Keratinocyte (primary cell): ENCODE measurements around the gene CNNM2. TPM values are rescaled to one million over a fixed set of nuclear protein-coding genes. Genes with fewer than 3 reads are reported as not detected.
A peak's percentile ranks its signal among the peaks of the same experiment; 100 is the strongest.

Source experiments
- DNase-seq: peaks from one replicate; pipeline ENCODE4 v3.0.0-alpha.2; 2011; ENCODE audit warnings: low read depth, missing footprints, low spot score
- FAIRE-seq: peaks from 2 replicates; lab custom pipeline; 2011; peaks lifted over from hg19 to GRCh38; lab: Jason Lieb, UNC
- H2AFZ ChIP-seq: 2 replicates; pipeline ENCODE4 v1.6.0; 2012; ENCODE audit warnings: low read length, control low read depth, inconsistent platforms; ENCODE audit not compliant: control insufficient read depth
- H3K27ac ChIP-seq: 2 replicates; pipeline ENCODE4 v1.5.1; 2011; ENCODE audit warnings: low read length; ENCODE audit not compliant: control insufficient read depth, insufficient read depth
- H3K27me3 ChIP-seq: 3 replicates; pipeline ENCODE4 v1.6.0; 2011; ENCODE audit warnings: low read length; ENCODE audit not compliant: control insufficient read depth, insufficient read depth; ENCODE audit errors: extremely low read depth
- H3K36me3 ChIP-seq, 2 experiments: 2 replicates in 1 of 2; 3 replicates in 1 of 2; pipeline ENCODE4 v1.5.1; 2011; ENCODE audit warnings: low read length in 2 of 2, mild to moderate bottlenecking in 1 of 2; ENCODE audit not compliant: control insufficient read depth in 2 of 2, insufficient read depth in 2 of 2; ENCODE audit errors: extremely low read depth in 1 of 2
- H3K4me1 ChIP-seq: 3 replicates; pipeline ENCODE4 v1.5.1; 2011; ENCODE audit warnings: low read length; ENCODE audit not compliant: control insufficient read depth, insufficient read depth; ENCODE audit errors: extremely low read depth
- H3K4me2 ChIP-seq: 3 replicates; pipeline ENCODE4 v1.6.0; 2011; ENCODE audit warnings: low read depth, low read length; ENCODE audit not compliant: control insufficient read depth, insufficient read depth; ENCODE audit errors: extremely low read depth
- H3K4me3 ChIP-seq, 3 experiments: fragments of 200-600 bp in 1 of 3; sonication (generic) in 1 of 3; 2 replicates in 2 of 3; 3 replicates in 1 of 3; pipeline ENCODE4 v1.5.1; 2011 to 2016; ENCODE audit warnings: low read length in 3 of 3, mild to moderate bottlenecking in 3 of 3, control low read depth in 2 of 3, inconsistent platforms in 1 of 3, low read depth in 1 of 3, mixed read lengths in 1 of 3, mixed run types in 1 of 3, moderate library complexity in 1 of 3; ENCODE audit not compliant: control insufficient read depth in 2 of 3, insufficient read depth in 2 of 3; ENCODE audit errors: extremely low read depth in 1 of 3
- H3K79me2 ChIP-seq: 2 replicates; pipeline ENCODE4 v1.6.0; 2012; ENCODE audit warnings: low read length; ENCODE audit not compliant: control insufficient read depth, insufficient read depth
- H3K9ac ChIP-seq: 3 replicates; pipeline ENCODE4 v1.6.0; 2011; ENCODE audit warnings: low read length; ENCODE audit not compliant: control insufficient read depth, insufficient read depth; ENCODE audit errors: extremely low read depth
- H3K9me1 ChIP-seq: 3 replicates; pipeline ENCODE4 v1.6.0; 2011; ENCODE audit warnings: low read length; ENCODE audit not compliant: control insufficient read depth, insufficient read depth; ENCODE audit errors: extremely low read depth
- H3K9me3 ChIP-seq: 2 replicates; pipeline ENCODE4 v1.5.1; 2012; ENCODE audit warnings: low read depth, low read length; ENCODE audit not compliant: control insufficient read depth
- H4K20me1 ChIP-seq: 3 replicates; pipeline ENCODE4 v1.6.0; 2011; ENCODE audit warnings: low read length; ENCODE audit not compliant: control insufficient read depth, insufficient read depth; ENCODE audit errors: extremely low read depth
- EZH2 ChIP-seq: IDR thresholded peaks from one replicate; pipeline ENCODE4 v1.6.1; 2012; ENCODE audit warnings: inconsistent platforms, mild to moderate bottlenecking, low read length, moderate library complexity
- dilution Hi-C: fragments of 300-500 bp; cut with MboI; formaldehyde crosslinking; loops from one replicate; pipeline ENCODE4 v1.7.0; 2020; ENCODE audit warnings: low sequenced_read_pairs; ENCODE audit not compliant: extremely low pct_ligation_motif_present
- polyA plus RNA-seq, 5 experiments: library from polyadenylated mRNA; depleted of rRNA in 3 of 5; stranded (reverse) in 3 of 5; stranded (forward) in 1 of 5; unstranded in 1 of 5; fragments of >200 nt; gene quantifications; 1 replicate in 1 of 5; 2 replicates in 3 of 5; 3 replicates in 1 of 5; pipeline versions ENCODE4 v1.2.1 to v1.2.3, GENCODE V29; 2011 to 2012; ENCODE audit warnings: missing spikeins in 2 of 5, low read depth in 1 of 5, low replicate concordance in 1 of 5
- TF ChIP-seq, protein P1 (sequence below), 3 experiments: IDR thresholded peaks in 1 of 3; conservative IDR thresholded peaks in 1 of 3; optimal IDR thresholded peaks in 1 of 3; 2 replicates in 2 of 3; 3 replicates in 1 of 3; pipeline versions ENCODE3 to v1.5.1; 2011; ENCODE audit warnings: low read length in 3 of 3, mild to moderate bottlenecking in 3 of 3, moderate library complexity in 2 of 3, control low read depth in 1 of 3, inconsistent platforms in 1 of 3; ENCODE audit not compliant: insufficient read depth in 2 of 3; ENCODE audit errors: extremely low read depth in 1 of 3

Gene CNNM2
- polyA plus RNA-seq, 1 donor (not counting 4 experiments of a cell fraction or from before 2014, with no cell fraction given), result 1.5 TPM

DNA sequence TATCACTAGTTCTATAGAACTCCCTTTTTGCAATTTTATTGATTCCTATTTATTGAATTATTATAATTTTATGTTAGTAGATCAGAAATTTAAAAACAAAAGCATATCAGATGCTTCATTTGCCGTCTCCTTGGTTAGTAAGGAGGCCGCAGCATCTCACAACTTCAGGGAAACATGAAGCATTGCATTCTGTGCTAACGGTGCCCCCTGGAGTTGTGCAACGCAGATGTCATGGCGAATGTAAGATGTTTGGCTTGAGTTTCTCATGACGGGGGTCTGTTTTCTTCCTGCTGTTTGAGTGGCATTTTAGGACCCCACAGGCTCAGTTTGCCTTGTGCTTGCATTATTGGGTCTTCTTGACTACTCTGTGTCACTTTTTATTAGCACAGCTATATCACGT is 124.8 kb downstream of the CNNM2 start:
- Histone ChIP-seq H4K20me1 (no peaks in the 10 kb centered on the region), H3K27me3 (no peaks in the 10 kb centered on the region), H3K9me3 (no peaks in the 10 kb centered on the region), H3K9me1 (no peaks in the 10 kb centered on the region), H3K4me3 (no peak overlapping the region), H3K9ac (no peak overlapping the region), H3K4me2 (no peak overlapping the region), H3K79me2 (no peaks in the 10 kb centered on the region), H3K4me1 (peaks cover 15% of the 10 kb centered on the region), H2AFZ (no peak overlapping the region), H3K27ac (no peak overlapping the region), H3K36me3 (no peaks in the 10 kb centered on the region)
- DNase-seq (no peak), FAIRE-seq (peak; percentile 48)
- TF ChIP-seq, protein P1, sequence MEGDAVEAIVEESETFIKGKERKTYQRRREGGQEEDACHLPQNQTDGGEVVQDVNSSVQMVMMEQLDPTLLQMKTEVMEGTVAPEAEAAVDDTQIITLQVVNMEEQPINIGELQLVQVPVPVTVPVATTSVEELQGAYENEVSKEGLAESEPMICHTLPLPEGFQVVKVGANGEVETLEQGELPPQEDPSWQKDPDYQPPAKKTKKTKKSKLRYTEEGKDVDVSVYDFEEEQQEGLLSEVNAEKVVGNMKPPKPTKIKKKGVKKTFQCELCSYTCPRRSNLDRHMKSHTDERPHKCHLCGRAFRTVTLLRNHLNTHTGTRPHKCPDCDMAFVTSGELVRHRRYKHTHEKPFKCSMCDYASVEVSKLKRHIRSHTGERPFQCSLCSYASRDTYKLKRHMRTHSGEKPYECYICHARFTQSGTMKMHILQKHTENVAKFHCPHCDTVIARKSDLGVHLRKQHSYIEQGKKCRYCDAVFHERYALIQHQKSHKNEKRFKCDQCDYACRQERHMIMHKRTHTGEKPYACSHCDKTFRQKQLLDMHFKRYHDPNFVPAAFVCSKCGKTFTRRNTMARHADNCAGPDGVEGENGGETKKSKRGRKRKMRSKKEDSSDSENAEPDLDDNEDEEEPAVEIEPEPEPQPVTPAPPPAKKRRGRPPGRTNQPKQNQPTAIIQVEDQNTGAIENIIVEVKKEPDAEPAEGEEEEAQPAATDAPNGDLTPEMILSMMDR (optimal IDR thresholded peaks at IDR 0.05 in 1 of 3, IDR thresholded peaks at IDR 0.05 in 1 of 3, conservative IDR thresholded peaks at IDR 0.05 in 1 of 3; ENCODE audit: extremely low read depth in 1 of 3, insufficient read depth in 2 of 3, low read length in 3 of 3), result peak in 1 of 3 experiments; percentile 28
- no peak for TF ChIP-seq EZH2
- dilution Hi-C loops, result no loop called here

DNA sequence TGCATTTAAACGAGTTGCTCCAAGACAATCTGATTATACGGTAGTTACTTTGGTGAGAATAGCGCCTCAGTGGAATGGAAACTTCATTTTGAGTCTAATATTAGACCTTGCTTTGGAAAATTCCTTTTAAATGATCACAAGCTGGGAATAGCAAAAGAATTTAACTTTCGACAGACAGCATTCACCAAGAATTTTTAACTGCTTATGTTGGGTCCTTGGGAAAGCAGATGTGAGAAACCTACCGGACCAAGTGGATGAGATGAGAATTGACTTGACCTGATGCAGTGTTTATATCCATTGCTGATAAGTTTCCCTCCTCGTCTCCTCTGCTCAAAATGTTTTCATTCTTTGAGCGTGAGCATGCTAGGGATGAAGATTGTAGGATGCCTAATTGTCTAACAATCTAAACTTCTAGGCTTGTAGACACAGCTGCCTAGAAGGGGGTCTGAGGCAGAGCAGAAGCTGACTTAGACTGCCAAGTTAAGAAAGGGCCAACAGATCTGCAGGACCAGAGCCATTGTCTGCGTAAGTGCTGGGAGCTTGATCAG is 126.9 kb downstream of the CNNM2 start:
- H3K27ac ChIP-seq, result no peak overlapping the region

More for the DNA sequence above, 126.9 kb downstream of the CNNM2 start:
- Histone ChIP-seq H3K36me3 (no peaks in the 10 kb centered on the region), H3K9me3 (no peaks in the 10 kb centered on the region), H3K27me3 (no peaks in the 10 kb centered on the region), H3K4me3 (no peak overlapping the region), H3K9me1 (no peaks in the 10 kb centered on the region), H3K79me2 (no peaks in the 10 kb centered on the region), H3K9ac (no peak overlapping the region), H3K4me1 (peaks cover 15% of the 10 kb centered on the region), H4K20me1 (no peaks in the 10 kb centered on the region), H2AFZ (no peak overlapping the region), H3K4me2 (no peak overlapping the region)
- DNase-seq, result no peak
- dilution Hi-C loops, result no loop called here
- TF ChIP-seq, protein P1 (optimal IDR thresholded peaks at IDR 0.05 in 1 of 3, IDR thresholded peaks at IDR 0.05 in 1 of 3, conservative IDR thresholded peaks at IDR 0.05 in 1 of 3; ENCODE audit: extremely low read depth in 1 of 3, insufficient read depth in 2 of 3, low read length in 3 of 3), result no peak
- no peak for TF ChIP-seq EZH2
- no peak for FAIRE-seq
